HG02884 (cell line): ENCODE data around the gene OSBPL6.
"Not testable (repeated sequence)": the region's sequence is repeated elsewhere in the genome, so short reads cannot be mapped to it uniquely, and the experiment has no call there.

ENCODE experiments used
- ATAC-seq: cut with Tn5 transposase; IDR thresholded peaks from one replicate; pipeline ENCODE4 v1.9.1; 2021; ENCODE audit warnings: mild to moderate bottlenecking, moderate library complexity; ENCODE audit not compliant: unreplicated experiment

Gene OSBPL6

DNA sequence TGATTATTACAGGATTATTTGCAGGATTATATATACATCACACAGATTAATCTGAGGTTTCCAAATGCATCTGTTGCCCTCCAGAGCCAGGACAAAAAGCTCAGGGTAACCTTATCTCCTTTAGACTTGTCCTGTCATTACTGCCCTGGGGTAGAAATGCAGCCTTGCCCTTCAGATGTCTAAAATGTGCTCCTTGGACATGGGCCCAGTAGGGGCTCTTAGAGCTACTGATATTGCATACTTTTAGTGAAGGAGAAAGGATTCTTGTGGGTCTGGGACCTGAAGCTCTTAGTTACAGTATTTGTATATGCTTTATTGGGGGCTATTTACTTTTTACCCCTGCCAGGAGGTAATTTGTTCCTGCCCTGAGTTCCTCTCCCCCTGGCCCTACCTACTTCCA, 200.5 kb downstream of the OSBPL6 start:
- ATAC-seq: no peak

- ATAC-seq: no peak
Observed at GRCh38 chr2:178395295-178395694, 201.0 kb downstream of the OSBPL6 start.

GRCh38 chr2:178395941-178396570, 201.7 kb downstream of the OSBPL6 start:
- no peak for ATAC-seq

DNA sequence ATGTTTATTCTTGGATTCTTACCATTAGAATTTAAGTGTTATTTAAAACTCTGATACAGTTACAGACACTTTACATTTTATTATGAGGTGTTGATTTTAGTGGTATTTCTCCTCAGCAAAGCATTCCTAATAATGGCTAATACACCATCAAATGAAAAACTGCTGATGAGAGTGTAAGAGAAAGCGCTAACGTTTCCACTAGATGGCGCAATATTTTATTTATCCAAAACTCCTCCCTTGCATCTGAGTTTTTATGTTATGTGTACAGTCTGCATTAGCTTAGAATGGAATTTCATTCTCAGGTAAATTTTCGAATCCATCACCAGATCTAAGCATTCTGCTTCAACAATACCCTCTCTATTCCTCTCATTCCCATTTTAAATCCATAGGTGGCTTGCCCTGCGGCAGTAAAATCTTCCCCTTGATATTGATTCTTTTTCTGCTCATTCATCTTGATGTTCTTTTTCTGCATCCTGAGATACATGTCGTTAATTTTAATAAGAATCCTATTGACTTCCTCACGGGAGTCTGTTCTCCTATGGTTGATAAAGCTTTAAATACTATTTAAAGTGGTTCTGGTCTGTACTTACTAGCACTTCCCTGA, 202.8 kb downstream of the OSBPL6 start:
- peak; percentile 95 for ATAC-seq

GRCh38 chr2:178401994-178402437, 207.7 kb downstream of the OSBPL6 start:
- no peak for ATAC-seq

- ATAC-seq: peak; percentile 38
Observed at GRCh38 chr2:178403671-178404306, 209.5 kb downstream of the OSBPL6 start.

- peak; percentile 99 for ATAC-seq
Observed at GRCh38 chr2:178404368-178404767, 210.1 kb downstream of the OSBPL6 start.

DNA sequence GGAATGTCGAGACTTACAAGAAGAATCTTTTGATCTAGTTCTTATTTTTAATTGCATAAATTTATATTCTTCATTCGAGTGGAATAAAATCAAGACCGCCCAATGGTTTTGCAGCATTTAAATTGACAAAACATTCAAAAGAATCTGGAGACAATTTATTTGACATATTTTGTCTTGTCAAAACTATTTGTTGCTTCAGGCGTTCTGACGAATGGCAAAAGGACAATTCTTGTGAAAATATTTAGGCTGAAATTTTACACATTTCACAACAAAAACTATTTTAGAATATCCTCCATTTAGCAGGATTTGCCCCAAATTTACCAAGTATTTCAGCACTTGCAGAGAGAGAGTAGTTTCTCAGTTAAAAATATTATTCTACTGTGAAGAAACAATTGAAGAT, 214.9 kb downstream of the OSBPL6 start:
- ATAC-seq: no peak

DNA sequence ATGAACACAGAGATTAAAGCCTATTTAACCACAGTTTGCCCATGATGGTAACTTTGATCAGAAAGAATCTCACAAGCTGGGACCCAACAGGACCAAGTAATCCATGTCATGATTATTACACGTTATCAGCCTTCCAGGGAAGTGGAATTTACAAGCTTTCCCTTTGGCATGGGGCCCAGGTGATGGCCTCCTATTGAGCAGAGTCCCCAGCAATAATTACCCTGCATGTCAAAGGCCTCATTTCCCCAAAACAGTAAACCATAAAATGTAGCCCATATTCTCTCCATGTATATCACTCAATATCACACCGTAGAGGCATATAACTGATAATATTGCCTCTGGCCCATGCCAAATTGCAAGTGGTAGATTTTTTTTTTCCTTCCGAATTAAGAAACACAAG, 217.7 kb downstream of the OSBPL6 start:
- no peak for ATAC-seq

DNA sequence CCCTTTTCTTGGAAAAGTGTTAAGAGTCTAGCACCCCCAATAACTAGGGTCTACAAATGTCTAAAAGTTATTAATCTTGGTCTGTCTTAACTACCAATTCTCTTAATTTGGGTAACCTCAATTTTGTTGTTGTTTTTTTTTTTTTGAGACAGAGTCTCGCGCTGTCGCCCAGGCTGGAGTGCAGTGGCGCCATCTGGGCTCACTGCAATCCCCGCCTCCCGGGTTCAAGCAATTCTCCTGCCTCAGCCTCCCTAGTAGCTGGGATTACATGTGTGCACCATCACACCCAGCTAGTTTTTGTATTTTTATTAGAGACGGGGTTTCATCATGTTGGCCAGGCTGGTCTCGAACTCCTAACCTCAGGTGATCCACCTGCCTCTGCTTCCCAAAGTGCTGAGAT, 218.1 kb downstream of the OSBPL6 start:
- ATAC-seq: not testable (repeated sequence)

- peak; percentile 75 for ATAC-seq
Observed at GRCh38 chr2:178413472-178414265, 219.4 kb downstream of the OSBPL6 start.

DNA sequence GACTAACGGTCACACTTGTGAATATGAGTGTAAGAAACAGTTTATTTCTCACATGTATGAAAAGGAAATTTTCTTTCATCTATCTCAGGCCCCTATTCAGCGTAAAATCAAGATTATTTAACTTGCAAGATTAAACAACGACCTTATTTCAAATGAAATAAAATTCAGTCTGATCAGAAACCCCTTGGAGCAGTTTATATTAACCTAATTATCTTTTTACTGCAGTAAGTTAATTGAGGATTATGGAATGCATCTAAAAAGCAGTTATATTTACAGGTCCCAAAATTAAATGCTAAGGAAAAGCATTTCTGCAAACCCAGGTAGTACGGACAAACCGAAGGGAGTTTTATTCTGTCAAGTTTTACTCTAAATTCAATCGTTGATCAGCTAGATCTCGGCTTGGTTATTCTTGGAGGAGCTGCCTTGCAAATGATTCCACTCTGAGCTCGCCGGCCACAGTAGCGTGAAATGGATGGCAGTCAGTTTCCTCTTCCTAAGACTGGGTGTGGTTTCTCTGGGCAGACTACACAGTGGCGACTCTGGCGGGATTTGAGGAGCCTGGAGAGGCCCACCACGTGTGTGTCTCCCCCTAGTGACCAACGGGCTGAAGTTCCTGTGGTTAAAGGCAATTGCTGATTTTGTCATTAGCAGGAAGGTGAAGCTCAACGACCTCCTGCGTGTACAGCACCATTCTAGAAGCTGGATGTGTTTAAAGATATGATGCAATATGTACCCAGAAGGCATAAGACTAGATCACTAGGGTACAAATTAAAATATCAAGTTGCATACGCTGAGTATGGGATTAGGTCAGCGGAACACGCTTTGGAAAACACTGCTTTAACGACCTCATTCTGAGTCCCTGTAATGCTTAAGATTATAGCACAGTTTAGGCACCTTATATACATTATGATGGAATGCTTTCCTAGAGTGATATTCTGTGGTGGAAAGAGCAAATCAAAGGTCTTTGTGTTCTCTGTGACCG, 220.2 kb downstream of the OSBPL6 start:
- ATAC-seq: peak; percentile 78

- ATAC-seq: no peak
Observed at GRCh38 chr2:178415979-178416378, 221.7 kb downstream of the OSBPL6 start.

- ATAC-seq: no peak
Observed at GRCh38 chr2:178417916-178418315, 223.6 kb downstream of the OSBPL6 start.

DNA sequence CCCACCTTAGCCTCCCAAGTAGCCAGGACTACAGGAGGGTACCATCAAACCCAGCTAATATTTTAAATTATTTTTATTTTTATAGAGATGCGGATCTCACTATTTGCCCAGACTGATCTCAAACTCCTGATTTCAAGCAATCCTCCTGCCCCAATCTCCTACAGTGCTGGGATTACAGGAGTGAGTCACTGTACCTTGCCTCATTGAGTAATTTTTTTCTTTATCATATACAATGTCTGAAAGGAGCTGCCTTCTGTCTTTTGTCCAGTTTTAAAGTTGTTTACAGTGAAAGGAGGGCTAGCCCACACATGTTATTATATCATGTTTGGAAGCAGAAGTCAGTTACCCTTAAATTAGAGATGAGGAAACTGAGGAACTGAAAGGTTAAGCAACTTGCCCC, 224.1 kb downstream of the OSBPL6 start:
- ATAC-seq: no peak

DNA sequence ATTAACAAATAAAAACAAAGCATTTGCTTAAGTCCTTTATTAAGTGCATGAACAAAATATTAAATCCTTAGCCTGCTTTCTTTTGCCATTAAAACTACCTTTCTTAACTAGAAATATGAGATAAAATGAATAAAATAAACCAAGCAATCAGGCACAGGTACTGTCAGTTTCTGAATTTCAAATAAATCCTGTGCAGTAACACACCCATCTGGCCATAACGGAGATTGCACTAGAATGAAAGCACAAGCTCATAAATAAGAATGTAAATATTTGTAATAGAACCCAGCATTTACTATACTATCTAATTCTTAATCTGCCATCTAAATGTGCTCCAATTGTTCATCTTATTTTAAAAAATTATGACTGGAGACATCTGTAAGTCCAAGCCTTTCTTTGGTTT, 224.8 kb downstream of the OSBPL6 start:
- no peak for ATAC-seq

DNA sequence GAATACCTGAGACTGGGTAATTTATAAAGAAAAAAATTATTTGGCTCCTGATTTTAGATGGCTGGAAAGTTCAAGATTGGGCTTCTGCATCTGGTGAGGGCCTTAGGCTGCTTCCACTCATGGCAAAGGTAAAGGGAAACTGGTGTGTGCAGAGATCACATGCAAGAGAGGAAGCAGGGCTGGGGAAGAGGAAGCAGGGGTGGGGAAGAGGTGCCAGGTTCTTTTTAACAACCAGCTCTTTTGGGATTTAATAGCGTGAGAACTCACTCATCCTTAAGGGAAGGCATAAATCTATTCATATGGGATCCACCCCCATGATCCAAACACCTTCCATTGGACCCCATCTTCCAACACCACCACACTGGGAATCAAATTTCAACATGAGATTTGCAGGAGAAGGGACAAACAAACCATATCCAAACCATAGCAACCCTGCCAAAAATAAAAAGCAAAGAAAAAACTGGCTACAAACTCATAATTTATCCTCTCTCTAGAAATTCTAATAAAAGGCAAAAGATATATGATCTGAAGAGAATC, 226.2 kb downstream of the OSBPL6 start:
- ATAC-seq: no peak

- ATAC-seq: no peak
Observed at GRCh38 chr2:178422097-178422496, 227.8 kb downstream of the OSBPL6 start.

- ATAC-seq: not testable (repeated sequence)
Observed at GRCh38 chr2:178423746-178424145, 229.4 kb downstream of the OSBPL6 start.

GRCh38 chr2:178425255-178425827, 231.0 kb downstream of the OSBPL6 start:
- no peak for ATAC-seq
